ENCODE results near the gene INTS14.

GRCh38 chr15:65598468-65598867 lies 12.5 kb downstream of the INTS14 start:
- no peak for TF ChIP-seq CTCF (IDR thresholded peaks at IDR 0.05)
- TF ChIP-seq POLR2A (IDR thresholded peaks at IDR 0.05), result no peak
- TF ChIP-seq EP300 (IDR thresholded peaks at IDR 0.05), result no peak
